DND-41 (cell line): ENCODE results near the gene STK11.

Experiments used
- ATAC-seq: fragments of 200-7000 bp; cut with Tn5 transposase; 3 replicates; pipeline ENCODE4 v1.9.1; 2021; ENCODE audit warnings: low read depth; ENCODE audit not compliant: insufficient read depth
- DNase-seq: peaks from one replicate; pipeline ENCODE4 v3.0.0-alpha.2; 2020
- H2AFZ ChIP-seq: 2 replicates; pipeline ENCODE4 v1.6.0; 2012; ENCODE audit warnings: low read depth, low read length
- H3K27ac ChIP-seq: 2 replicates; pipeline ENCODE4 v1.5.1; 2012; ENCODE audit warnings: low read length, inconsistent platforms
- H3K27me3 ChIP-seq: fragments of 200-600 bp; sonication (generic); 2 replicates; pipeline ENCODE4 v1.6.0; 2012; ENCODE audit warnings: low read length, mild to moderate bottlenecking, inconsistent platforms; ENCODE audit not compliant: insufficient read depth, poor library complexity
- H3K36me3 ChIP-seq: 2 replicates; pipeline ENCODE4 v1.5.1; 2012; ENCODE audit warnings: low read length, inconsistent platforms; ENCODE audit not compliant: insufficient read depth
- H3K4me1 ChIP-seq: 2 replicates; pipeline ENCODE4 v1.5.1; 2012; ENCODE audit warnings: mild to moderate bottlenecking, low read length; ENCODE audit not compliant: insufficient read depth
- H3K4me2 ChIP-seq: 2 replicates; pipeline ENCODE4 v1.6.0; 2012; ENCODE audit warnings: mild to moderate bottlenecking, moderate library complexity, low read length, inconsistent platforms; ENCODE audit not compliant: insufficient read depth
- H3K4me3 ChIP-seq, 2 experiments: fragments of 200-600 bp in 1 of 2; shearing (Covaris generic) in 1 of 2; 2 replicates each; pipeline ENCODE4 v1.5.1; 2012 to 2016; ENCODE audit warnings: inconsistent platforms in 2 of 2, low read length in 2 of 2, mild to moderate bottlenecking in 2 of 2, low read depth in 1 of 2, moderate library complexity in 1 of 2
- H3K79me2 ChIP-seq: 2 replicates; pipeline ENCODE4 v1.6.0; 2012; ENCODE audit warnings: low read length, inconsistent platforms; ENCODE audit not compliant: insufficient read depth
- H3K9ac ChIP-seq: 2 replicates; pipeline ENCODE4 v1.6.0; 2012; ENCODE audit warnings: low read depth, mild to moderate bottlenecking, inconsistent platforms, low read length, moderate library complexity
- H3K9me3 ChIP-seq: 2 replicates; pipeline ENCODE4 v1.5.1; 2012; ENCODE audit warnings: low read length, moderate library complexity, mild to moderate bottlenecking, inconsistent platforms; ENCODE audit not compliant: insufficient read depth, severe bottlenecking
- H4K20me1 ChIP-seq: 2 replicates; pipeline ENCODE4 v1.6.0; 2012; ENCODE audit warnings: low read length; ENCODE audit not compliant: insufficient read depth
- EZH2 ChIP-seq: IDR thresholded peaks from 3 replicates; pipeline ENCODE4 v1.6.1; 2012; ENCODE audit warnings: borderline replicate concordance, low read depth, mild to moderate bottlenecking, moderate library complexity, low read length, inconsistent platforms; ENCODE audit not compliant: severe bottlenecking
- TF ChIP-seq, protein P1 (sequence below): IDR thresholded peaks from 2 replicates; pipeline ENCODE4 v1.5.1; 2012; ENCODE audit warnings: borderline replicate concordance, low read length, moderate library complexity, mild to moderate bottlenecking; ENCODE audit not compliant: poor library complexity, severe bottlenecking; ENCODE audit errors: extremely low read depth

The STK11 gene

DNA sequence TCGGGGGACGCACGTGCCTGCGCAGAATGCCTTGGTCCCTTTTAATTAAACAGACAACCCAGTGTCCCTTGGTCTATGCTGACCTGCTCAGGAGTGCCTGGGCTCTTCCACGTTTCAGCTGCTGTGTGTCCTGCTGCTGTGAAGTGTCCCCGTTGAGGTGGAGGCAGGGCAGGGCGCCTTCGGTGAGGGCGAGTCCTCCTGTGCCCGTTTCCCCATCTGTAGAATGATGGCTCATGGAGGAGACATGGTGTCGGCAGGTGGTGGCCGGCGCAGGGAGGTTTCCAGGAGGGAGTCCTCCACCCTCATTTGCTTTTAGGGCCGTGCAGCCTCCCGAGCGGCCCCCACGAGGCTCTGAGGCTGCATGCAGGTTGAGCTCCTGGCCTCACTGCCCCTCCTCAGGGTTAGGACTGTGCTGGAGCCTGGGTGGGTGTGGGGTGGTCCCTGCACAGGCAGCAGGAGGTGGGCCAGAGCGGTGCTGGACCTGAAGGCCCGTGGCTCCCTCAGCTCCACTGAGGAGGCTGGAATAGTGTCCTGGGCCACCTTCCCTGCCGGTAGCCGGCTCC lies 8.8 kb downstream of the STK11 start:
- no peaks in the 10 kb centered on the region for H3K9me3 ChIP-seq
- H3K4me3 ChIP-seq: no peak overlapping the region
- peaks cover 9% of the 10 kb centered on the region for H3K4me1 ChIP-seq
- H4K20me1 ChIP-seq: peaks cover 73% of the 10 kb centered on the region
- TF ChIP-seq, protein P1, sequence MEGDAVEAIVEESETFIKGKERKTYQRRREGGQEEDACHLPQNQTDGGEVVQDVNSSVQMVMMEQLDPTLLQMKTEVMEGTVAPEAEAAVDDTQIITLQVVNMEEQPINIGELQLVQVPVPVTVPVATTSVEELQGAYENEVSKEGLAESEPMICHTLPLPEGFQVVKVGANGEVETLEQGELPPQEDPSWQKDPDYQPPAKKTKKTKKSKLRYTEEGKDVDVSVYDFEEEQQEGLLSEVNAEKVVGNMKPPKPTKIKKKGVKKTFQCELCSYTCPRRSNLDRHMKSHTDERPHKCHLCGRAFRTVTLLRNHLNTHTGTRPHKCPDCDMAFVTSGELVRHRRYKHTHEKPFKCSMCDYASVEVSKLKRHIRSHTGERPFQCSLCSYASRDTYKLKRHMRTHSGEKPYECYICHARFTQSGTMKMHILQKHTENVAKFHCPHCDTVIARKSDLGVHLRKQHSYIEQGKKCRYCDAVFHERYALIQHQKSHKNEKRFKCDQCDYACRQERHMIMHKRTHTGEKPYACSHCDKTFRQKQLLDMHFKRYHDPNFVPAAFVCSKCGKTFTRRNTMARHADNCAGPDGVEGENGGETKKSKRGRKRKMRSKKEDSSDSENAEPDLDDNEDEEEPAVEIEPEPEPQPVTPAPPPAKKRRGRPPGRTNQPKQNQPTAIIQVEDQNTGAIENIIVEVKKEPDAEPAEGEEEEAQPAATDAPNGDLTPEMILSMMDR: no peak
- no peak for TF ChIP-seq EZH2
- H3K4me2 ChIP-seq: no peak overlapping the region
- DNase-seq (no peak), ATAC-seq (no peak)
- H3K9ac ChIP-seq: no peak overlapping the region
- H2AFZ ChIP-seq: no peak overlapping the region
- H3K79me2 ChIP-seq: peaks cover 95% of the 10 kb centered on the region
- H3K27me3 ChIP-seq: no peaks in the 10 kb centered on the region
- peaks cover 70% of the 10 kb centered on the region for H3K36me3 ChIP-seq
- no peak overlapping the region for H3K27ac ChIP-seq

DNA sequence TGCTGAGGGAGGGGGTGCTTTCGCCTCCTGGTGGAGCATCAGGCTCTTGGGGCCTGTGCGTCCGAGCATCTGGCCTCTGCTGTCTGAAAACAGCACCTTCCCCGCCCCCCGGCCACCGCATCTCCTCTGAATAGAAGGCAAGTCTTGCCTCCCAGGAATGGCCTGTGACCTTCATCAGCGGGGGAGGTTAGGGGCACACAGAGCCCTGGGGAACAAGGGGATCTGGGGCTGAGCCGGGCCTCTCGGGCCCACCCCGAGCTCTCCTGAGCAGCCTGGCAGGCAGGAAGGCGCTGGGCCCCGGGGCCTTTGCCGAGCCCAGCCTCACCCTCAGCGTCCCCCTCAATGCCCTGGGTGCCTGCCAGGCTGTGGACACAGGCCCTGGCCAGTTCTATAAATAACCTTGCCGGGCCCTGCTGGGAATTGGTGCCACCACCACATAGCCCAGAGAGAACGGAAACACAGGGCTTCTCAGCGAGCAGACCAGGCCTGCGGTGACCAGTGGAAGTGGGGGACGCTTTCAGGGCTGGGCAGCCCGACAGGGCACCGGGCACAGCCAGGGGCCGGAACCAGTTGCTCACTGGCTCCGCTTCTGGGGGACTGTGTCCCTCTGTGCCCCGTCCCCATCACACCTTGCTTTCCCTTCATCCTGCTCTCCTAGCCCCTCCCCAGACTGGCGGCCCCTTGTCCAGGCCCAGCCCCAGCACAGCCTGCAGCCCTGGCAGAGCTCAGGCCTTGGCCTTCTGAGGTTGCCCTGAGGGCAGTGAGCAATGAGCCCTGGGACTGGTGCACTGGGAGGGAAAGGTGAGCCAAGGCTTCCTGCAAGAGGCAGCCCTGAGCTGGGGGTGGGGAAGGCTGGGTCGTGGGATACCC lies 9.5 kb downstream of the STK11 start:
- peaks cover 91% of the 10 kb centered on the region for H3K79me2 ChIP-seq
- H3K9me3 ChIP-seq: no peaks in the 10 kb centered on the region
- TF ChIP-seq EZH2: no peak
- TF ChIP-seq, protein P1: no peak
- no peaks in the 10 kb centered on the region for H3K27me3 ChIP-seq
- no peak overlapping the region for H3K9ac ChIP-seq
- H3K36me3 ChIP-seq: peaks cover 68% of the 10 kb centered on the region
- ATAC-seq (no peak), DNase-seq (no peak)
- no peak overlapping the region for H3K27ac ChIP-seq
- H3K4me1 ChIP-seq: peaks cover 2% of the 10 kb centered on the region
- no peak overlapping the region for H3K4me3 ChIP-seq
- H4K20me1 ChIP-seq: peaks cover 70% of the 10 kb centered on the region
- H3K4me2 ChIP-seq: no peak overlapping the region
- H2AFZ ChIP-seq: no peak overlapping the region

DNA sequence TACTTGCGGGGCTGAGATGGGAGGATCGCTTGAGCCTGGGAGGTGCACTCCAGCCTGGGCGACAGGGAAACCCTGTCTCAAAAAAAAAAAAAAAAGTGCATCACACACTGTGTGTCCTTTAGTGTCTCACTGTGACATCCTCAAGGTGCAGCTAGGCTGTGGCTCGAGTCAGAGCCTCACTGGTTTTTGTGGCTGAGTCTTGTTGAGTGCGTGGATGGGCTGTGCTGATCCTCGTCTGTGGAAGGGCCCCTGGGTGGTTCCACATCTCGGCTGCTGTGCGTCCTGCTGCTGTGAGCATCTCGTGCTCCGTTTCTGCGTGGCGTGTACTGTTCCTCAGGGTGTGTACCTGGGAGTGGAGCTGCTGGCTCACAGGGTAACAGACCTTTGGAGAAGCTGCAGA lies 11.2 kb downstream of the STK11 start:
- H3K4me2 ChIP-seq: no peak overlapping the region
- peaks cover 79% of the 10 kb centered on the region for H3K79me2 ChIP-seq
- TF ChIP-seq EZH2: no peak
- TF ChIP-seq, protein P1: no peak
- ATAC-seq (no peak), DNase-seq (no peak)
- peaks cover 71% of the 10 kb centered on the region for H4K20me1 ChIP-seq
- no peaks in the 10 kb centered on the region for H3K27me3 ChIP-seq
- H3K27ac ChIP-seq: no peak overlapping the region
- no peak overlapping the region for H3K4me3 ChIP-seq
- no peak overlapping the region for H2AFZ ChIP-seq
- peaks cover 72% of the 10 kb centered on the region for H3K36me3 ChIP-seq
- no peak overlapping the region for H3K9ac ChIP-seq
- H3K4me1 ChIP-seq: no peaks in the 10 kb centered on the region
- H3K9me3 ChIP-seq: no peaks in the 10 kb centered on the region
